HG02642 (cell line): ENCODE data around the gene SPAG16.

Experiments used
- ATAC-seq: cut with Tn5 transposase; IDR thresholded peaks from one replicate; pipeline ENCODE4 v1.9.1; 2021; ENCODE audit warnings: mild to moderate bottlenecking; ENCODE audit not compliant: unreplicated experiment, poor library complexity

Gene SPAG16

GRCh38 chr2:213284105-213285090 is at the start of gene SPAG16:
SPAG16 (plus strand) TSS chr2:213284464.
- ATAC-seq, result peak; percentile 100

GRCh38 chr2:213234641-213235040 is 49.6 kb upstream of the SPAG16 start:
- ATAC-seq, result no peak

GRCh38 chr2:213235741-213236140 is 48.5 kb upstream of the SPAG16 start:
- ATAC-seq, result no peak

- ATAC-seq, result no peak
These were observed 47.0 kb upstream of the SPAG16 start for GRCh38 chr2:213237251-213237650.

GRCh38 chr2:213237787-213238186 is 46.5 kb upstream of the SPAG16 start:
- no peak for ATAC-seq

GRCh38 chr2:213238753-213239495 is 45.3 kb upstream of the SPAG16 start:
- ATAC-seq, result peak; percentile 46

GRCh38 chr2:213241817-213242216 is 42.4 kb upstream of the SPAG16 start:
- ATAC-seq, result no peak

- ATAC-seq, result no peak
These were observed 41.6 kb upstream of the SPAG16 start for GRCh38 chr2:213242653-213243052.

GRCh38 chr2:213243189-213244044 is 40.8 kb upstream of the SPAG16 start:
- peak; percentile 37 for ATAC-seq

- ATAC-seq, result peak; percentile 47
These were observed 37.6 kb upstream of the SPAG16 start for GRCh38 chr2:213246497-213247281.

- ATAC-seq, result no peak
These were observed 36.7 kb upstream of the SPAG16 start for GRCh38 chr2:213247566-213247965.

- ATAC-seq, result no peak
These were observed 35.6 kb upstream of the SPAG16 start for GRCh38 chr2:213248637-213249036.

GRCh38 chr2:213249502-213249901 is 34.8 kb upstream of the SPAG16 start:
- no peak for ATAC-seq

GRCh38 chr2:213251618-213252017 is 32.6 kb upstream of the SPAG16 start:
- ATAC-seq, result peak; percentile 79

- no peak for ATAC-seq
These were observed 32.1 kb upstream of the SPAG16 start for GRCh38 chr2:213252206-213252605.

- no peak for ATAC-seq
These were observed 31.1 kb upstream of the SPAG16 start for GRCh38 chr2:213253162-213253561.

GRCh38 chr2:213259266-213259665 is 25.0 kb upstream of the SPAG16 start:
- no peak for ATAC-seq

GRCh38 chr2:213261237-213261636 is 23.0 kb upstream of the SPAG16 start:
- ATAC-seq, result no peak

GRCh38 chr2:213261715-213262114 is 22.5 kb upstream of the SPAG16 start:
- ATAC-seq, result no peak

GRCh38 chr2:213265679-213266078 is 18.6 kb upstream of the SPAG16 start:
- no peak for ATAC-seq
